Measurements from ENCODE around the gene KRTAP19-5.
A peak's percentile ranks its signal among the peaks of the same experiment; 100 is the strongest.

The KRTAP19-5 gene

GRCh38 chr21:30478004-30478403, 23.9 kb downstream of the KRTAP19-5 start:
- TF ChIP-seq, protein P1, sequence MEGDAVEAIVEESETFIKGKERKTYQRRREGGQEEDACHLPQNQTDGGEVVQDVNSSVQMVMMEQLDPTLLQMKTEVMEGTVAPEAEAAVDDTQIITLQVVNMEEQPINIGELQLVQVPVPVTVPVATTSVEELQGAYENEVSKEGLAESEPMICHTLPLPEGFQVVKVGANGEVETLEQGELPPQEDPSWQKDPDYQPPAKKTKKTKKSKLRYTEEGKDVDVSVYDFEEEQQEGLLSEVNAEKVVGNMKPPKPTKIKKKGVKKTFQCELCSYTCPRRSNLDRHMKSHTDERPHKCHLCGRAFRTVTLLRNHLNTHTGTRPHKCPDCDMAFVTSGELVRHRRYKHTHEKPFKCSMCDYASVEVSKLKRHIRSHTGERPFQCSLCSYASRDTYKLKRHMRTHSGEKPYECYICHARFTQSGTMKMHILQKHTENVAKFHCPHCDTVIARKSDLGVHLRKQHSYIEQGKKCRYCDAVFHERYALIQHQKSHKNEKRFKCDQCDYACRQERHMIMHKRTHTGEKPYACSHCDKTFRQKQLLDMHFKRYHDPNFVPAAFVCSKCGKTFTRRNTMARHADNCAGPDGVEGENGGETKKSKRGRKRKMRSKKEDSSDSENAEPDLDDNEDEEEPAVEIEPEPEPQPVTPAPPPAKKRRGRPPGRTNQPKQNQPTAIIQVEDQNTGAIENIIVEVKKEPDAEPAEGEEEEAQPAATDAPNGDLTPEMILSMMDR (conservative IDR thresholded peaks at IDR 0.05; ENCODE audit: low read length) = no peak
- no peak for TF ChIP-seq EZH2phosphoT487 (IDR thresholded peaks at IDR 0.05; ENCODE audit: borderline replicate concordance)
- Histone ChIP-seq H3F3A (ENCODE audit: low read depth) (no peaks in the 10 kb centered on the region), H3K4me1 (ENCODE audit: insufficient read depth, low read length, poor library complexity, severe bottlenecking) (no peaks in the 10 kb centered on the region), H3K4me3 (ENCODE audit: low read length, poor library complexity, severe bottlenecking) (no peak overlapping the region), H2AFZ (ENCODE audit: low read length) (no peak overlapping the region), H3K9ac (ENCODE audit: low read depth, low read length, poor library complexity, severe bottlenecking) (no peak overlapping the region), H3K9me3 (ENCODE audit: insufficient read depth, low read depth, low read length) (no peaks in the 10 kb centered on the region), H3K4me2 (ENCODE audit: low read depth, low read length, poor library complexity, severe bottlenecking) (no peak overlapping the region), H3K27me3 (ENCODE audit: insufficient read depth, low read length, poor library complexity, severe bottlenecking) (no peaks in the 10 kb centered on the region), H3K36me3 (ENCODE audit: insufficient read depth, low read length) (no peaks in the 10 kb centered on the region), H3K9me2 (replicated peaks; ENCODE audit: low read depth, low read length) (no peaks in the 10 kb centered on the region), H4K20me1 (ENCODE audit: insufficient read depth, low read length, poor library complexity, severe bottlenecking) (no peaks in the 10 kb centered on the region), H3K79me2 (ENCODE audit: insufficient read depth, low read length) (no peaks in the 10 kb centered on the region)

GRCh38 chr21:30468900-30469714, 32.8 kb downstream of the KRTAP19-5 start:
- H2AFZ ChIP-seq (ENCODE audit: low read length) = no peak overlapping the region
- H3K27me3 ChIP-seq (ENCODE audit: insufficient read depth, low read length, poor library complexity, severe bottlenecking) = no peaks in the 10 kb centered on the region
- H3K36me3 ChIP-seq (ENCODE audit: insufficient read depth, low read length) = no peaks in the 10 kb centered on the region
- no peak overlapping the region for H3K4me2 ChIP-seq (ENCODE audit: low read depth, low read length, poor library complexity, severe bottlenecking)
- H3K9me3 ChIP-seq (ENCODE audit: insufficient read depth, low read depth, low read length) = no peaks in the 10 kb centered on the region
- H4K20me1 ChIP-seq (ENCODE audit: insufficient read depth, low read length, poor library complexity, severe bottlenecking) = no peaks in the 10 kb centered on the region
- H3K9ac ChIP-seq (ENCODE audit: low read depth, low read length, poor library complexity, severe bottlenecking) = no peak overlapping the region
- no peak overlapping the region for H3K4me3 ChIP-seq (ENCODE audit: low read length, poor library complexity, severe bottlenecking)
- no peaks in the 10 kb centered on the region for H3K79me2 ChIP-seq (ENCODE audit: insufficient read depth, low read length)
- TF ChIP-seq EZH2phosphoT487 (IDR thresholded peaks at IDR 0.05; ENCODE audit: borderline replicate concordance) = no peak
- TF ChIP-seq, protein P1 (conservative IDR thresholded peaks at IDR 0.05; ENCODE audit: low read length) = no peak
- no peaks in the 10 kb centered on the region for H3K9me2 ChIP-seq (replicated peaks; ENCODE audit: low read depth, low read length)
- no peaks in the 10 kb centered on the region for H3F3A ChIP-seq (ENCODE audit: low read depth)
- H3K4me1 ChIP-seq (ENCODE audit: insufficient read depth, low read length, poor library complexity, severe bottlenecking) = no peaks in the 10 kb centered on the region

DNA sequence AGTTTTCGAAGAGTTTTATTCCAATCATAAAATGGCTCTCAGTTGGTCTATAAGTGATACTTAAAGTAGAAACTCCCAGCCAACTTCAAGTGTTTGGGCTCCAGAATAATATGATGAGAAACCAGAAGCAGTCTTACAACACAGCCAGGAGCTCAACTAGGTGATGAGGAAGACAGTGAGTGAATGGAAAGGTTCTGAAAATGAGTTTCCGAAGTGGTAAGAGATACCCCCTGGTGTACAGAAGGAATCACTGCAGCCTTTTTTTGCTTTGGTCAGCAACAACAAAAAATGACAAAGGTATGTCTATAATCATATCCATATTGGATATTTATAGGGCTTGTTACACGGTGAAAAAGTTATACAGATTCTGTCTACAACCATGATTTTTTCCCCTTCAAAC, 38.2 kb downstream of the KRTAP19-5 start:
- no peak overlapping the region for H3K9ac ChIP-seq (ENCODE audit: low read depth, low read length, poor library complexity, severe bottlenecking)
- no peaks in the 10 kb centered on the region for H4K20me1 ChIP-seq (ENCODE audit: insufficient read depth, low read length, poor library complexity, severe bottlenecking)
- no peak for TF ChIP-seq EZH2phosphoT487 (IDR thresholded peaks at IDR 0.05; ENCODE audit: borderline replicate concordance)
- TF ChIP-seq, protein P1 (conservative IDR thresholded peaks at IDR 0.05; ENCODE audit: low read length) = peak; percentile 65
- no peak overlapping the region for H3K4me2 ChIP-seq (ENCODE audit: low read depth, low read length, poor library complexity, severe bottlenecking)
- H3K9me2 ChIP-seq (replicated peaks; ENCODE audit: low read depth, low read length) = no peaks in the 10 kb centered on the region
- no peak overlapping the region for H3K4me3 ChIP-seq (ENCODE audit: low read length, poor library complexity, severe bottlenecking)
- H3K27me3 ChIP-seq (ENCODE audit: insufficient read depth, low read length, poor library complexity, severe bottlenecking) = no peaks in the 10 kb centered on the region
- no peaks in the 10 kb centered on the region for H3K36me3 ChIP-seq (ENCODE audit: insufficient read depth, low read length)
- H3F3A ChIP-seq (ENCODE audit: low read depth) = no peaks in the 10 kb centered on the region
- no peaks in the 10 kb centered on the region for H3K79me2 ChIP-seq (ENCODE audit: insufficient read depth, low read length)
- H2AFZ ChIP-seq (ENCODE audit: low read length) = no peak overlapping the region
- no peaks in the 10 kb centered on the region for H3K4me1 ChIP-seq (ENCODE audit: insufficient read depth, low read length, poor library complexity, severe bottlenecking)
- H3K9me3 ChIP-seq (ENCODE audit: insufficient read depth, low read depth, low read length) = no peaks in the 10 kb centered on the region

Data from Loucy (cell line).